ENCODE results near the gene DMBX1. TPM values are rescaled to one million over a fixed set of nuclear protein-coding genes. Genes with fewer than 3 reads are reported as not detected.

Gene DMBX1
- total and polyA plus RNA-seq, 2 of the 4 experiments (the other 2 are of a cell fraction), result not detected

DNA sequence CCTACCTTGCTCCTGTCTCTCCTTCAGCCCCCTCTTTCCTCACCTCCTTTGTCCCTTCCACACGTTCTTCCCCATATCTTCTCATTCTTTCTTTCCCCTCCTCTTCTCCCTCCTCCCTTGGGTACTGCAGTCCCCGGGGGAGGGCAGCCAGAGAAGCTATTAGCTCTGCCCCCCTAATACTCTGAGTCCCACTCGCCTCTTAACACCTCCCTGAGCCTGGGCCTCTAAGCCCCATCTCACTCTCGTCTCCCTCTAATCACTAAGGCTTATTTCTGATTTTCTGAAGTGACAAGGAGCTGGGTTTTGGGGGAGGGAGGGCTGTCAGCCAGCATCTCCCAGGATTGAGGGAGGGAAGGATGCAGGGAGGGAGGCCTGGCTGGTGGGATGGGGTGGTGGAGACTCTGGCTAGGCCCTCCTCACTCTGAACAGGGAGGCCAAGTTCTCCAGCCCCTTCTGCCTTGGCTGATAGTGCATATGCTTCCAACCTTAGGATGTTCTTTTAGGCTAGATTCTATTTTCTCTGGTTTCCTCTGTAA lies 25.6 kb upstream of the DMBX1 start:
- DNase-seq, result no peak
- TF ChIP-seq MXI1 (IDR thresholded peaks at IDR 0.05; ENCODE audit: borderline replicate concordance, low read depth, low read length), result no peak
- TF ChIP-seq NFE2L2 (IDR thresholded peaks at IDR 0.05; ENCODE audit: low read depth, low read length), result no peak

More for the DNA sequence above, 25.6 kb upstream of the DMBX1 start:
- no peak overlapping the region for H3K4ac ChIP-seq (ENCODE audit: low read depth, low read length)
- intact Hi-C loops (cut with micrococcal nuclease), result no loop called here
- H3K14ac ChIP-seq (replicated peaks; ENCODE audit: low read depth, low read length), result no peak overlapping the region
- no peak overlapping the region for H2BK20ac ChIP-seq (ENCODE audit: low read depth, low read length)
- ATAC-seq (ENCODE audit: low read depth), result no peak
- peaks cover 83% of the 10 kb centered on the region for H3K27me3 ChIP-seq (ENCODE audit: control insufficient read depth, insufficient read depth, low read length)
- in situ Hi-C loops (cut with MboI; ENCODE audit: low sequenced_read_pairs), result no loop called here
- H4K5ac ChIP-seq (ENCODE audit: low read depth, low read length), result no peak overlapping the region
- H2AK9ac ChIP-seq (replicated peaks; ENCODE audit: low read depth, low read length, poor library complexity), result no peak overlapping the region
- H3K56ac ChIP-seq (ENCODE audit: extremely low read depth, insufficient read depth, low read length), result no peak overlapping the region
- H3K9ac ChIP-seq (ENCODE audit: low read depth, low read length), result no peak overlapping the region
- no peak overlapping the region for H3K18ac ChIP-seq (ENCODE audit: low read depth, low read length)
- dilution Hi-C loops (cut with HindIII; ENCODE audit: low sequenced_read_pairs, unreplicated experiment), result no loop called here
- H4K20me1 ChIP-seq (ENCODE audit: insufficient read depth, low read length), result peaks cover 3% of the 10 kb centered on the region; the same call in 1 of the 2 replicates
- no peaks in the 10 kb centered on the region for H3K79me1 ChIP-seq (ENCODE audit: low read depth in 1 of 2, low read length in 2 of 2)
- H3K4me1 ChIP-seq (ENCODE audit: control insufficient read depth, insufficient read depth, low read length), result no peaks in the 10 kb centered on the region; the same call in 1 of the 2 replicates
- H3K27ac ChIP-seq (ENCODE audit: insufficient read depth, low read length), result no peak overlapping the region
- no TSS peak for BruUV-seq (replicated peaks)
- no peak overlapping the region for H4K91ac ChIP-seq (ENCODE audit: insufficient read depth, low read depth, low read length)
- no CpG with 5 or more reads among the region's 4 CpGs for WGBS, 2 experiments (ENCODE audit: extremely low coverage in 2 of 2, insufficient read length in 1 of 2)
- CTCF ChIA-PET, result no interaction called here
- H2AK5ac ChIP-seq (ENCODE audit: low read depth, low read length), result no peak overlapping the region
- H4K8ac ChIP-seq (ENCODE audit: low read depth in 2 of 2, low read length in 2 of 2), result no peak overlapping the region
- no peak overlapping the region for H3K4me3 ChIP-seq (ENCODE audit: insufficient read depth, low read depth, low read length)
- H2BK5ac ChIP-seq (ENCODE audit: low read depth, low read length, poor library complexity, severe bottlenecking), result no peak overlapping the region
- H3K9me1 ChIP-seq (ENCODE audit: insufficient read depth, low read length), result no peaks in the 10 kb centered on the region; the same call in 1 of the 2 replicates
- no peaks in the 10 kb centered on the region for H3K36me3 ChIP-seq (ENCODE audit: control insufficient read depth, insufficient read depth, low read length)
- H3K23ac ChIP-seq (ENCODE audit: low read depth, low read length), result no peak overlapping the region
- H3K4me2 ChIP-seq (ENCODE audit: low read depth, low read length), result no peak overlapping the region
- H3K9me3 ChIP-seq (ENCODE audit: control insufficient read depth, insufficient read depth, low read length), result no peaks in the 10 kb centered on the region
- no peak overlapping the region for H2AFZ ChIP-seq (replicated peaks; ENCODE audit: low read length, poor library complexity)
- POLR2A ChIA-PET (ENCODE audit: unreplicated experiment), result no interaction called here
- no peak overlapping the region for H2BK120ac ChIP-seq (ENCODE audit: low read depth, low read length)
- no peak overlapping the region for H2BK15ac ChIP-seq (ENCODE audit: low read depth, low read length)
